ENCODE measurements around the gene SLC47A1. TPM values are rescaled to one million over a fixed set of nuclear protein-coding genes. Genes with fewer than 3 reads are reported as not detected.
"Not testable (repeated sequence)": the region's sequence is repeated elsewhere in the genome, so short reads cannot be mapped to it uniquely, and the experiment has no call there.

SLC47A1 gene
- total and polyA plus RNA-seq, 2 of the 4 experiments (the other 2 are of a cell fraction), result not detected

GRCh38 chr17:19582152-19582551 lies 48.5 kb downstream of the SLC47A1 start:
- dilution Hi-C loops (cut with HindIII; ENCODE audit: low sequenced_read_pairs, unreplicated experiment); H3K14ac ChIP-seq (replicated peaks; ENCODE audit: low read depth, low read length); H3K56ac ChIP-seq (ENCODE audit: extremely low read depth, insufficient read depth, low read length); in situ Hi-C loops (cut with MboI; ENCODE audit: low sequenced_read_pairs); ATAC-seq (ENCODE audit: low read depth); H2BK5ac ChIP-seq (ENCODE audit: low read depth, low read length, poor library complexity, severe bottlenecking); POLR2A ChIA-PET (ENCODE audit: unreplicated experiment); H4K91ac ChIP-seq (ENCODE audit: insufficient read depth, low read depth, low read length); H3K4me2 ChIP-seq (ENCODE audit: low read depth, low read length); H4K20me1 ChIP-seq (ENCODE audit: insufficient read depth, low read length); H3K9ac ChIP-seq (ENCODE audit: low read depth, low read length); H3K79me1 ChIP-seq (ENCODE audit: low read depth in 1 of 2, low read length in 2 of 2); H3K9me3 ChIP-seq (ENCODE audit: control insufficient read depth, insufficient read depth, low read length); H3K4me1 ChIP-seq (ENCODE audit: control insufficient read depth, insufficient read depth, low read length); H3K23ac ChIP-seq (ENCODE audit: low read depth, low read length); H4K5ac ChIP-seq (ENCODE audit: low read depth, low read length); BruUV-seq (replicated peaks); H3K4ac ChIP-seq (ENCODE audit: low read depth, low read length); CTCF ChIA-PET; H3K27ac ChIP-seq (ENCODE audit: insufficient read depth, low read length); H2BK120ac ChIP-seq (ENCODE audit: low read depth, low read length); H2BK20ac ChIP-seq (ENCODE audit: low read depth, low read length); DNase-seq; H3K9me1 ChIP-seq (ENCODE audit: insufficient read depth, low read length); H2AK9ac ChIP-seq (replicated peaks; ENCODE audit: low read depth, low read length, poor library complexity); H3K4me3 ChIP-seq (ENCODE audit: insufficient read depth, low read depth, low read length); H2BK15ac ChIP-seq (ENCODE audit: low read depth, low read length); H4K8ac ChIP-seq (ENCODE audit: low read depth in 2 of 2, low read length in 2 of 2); intact Hi-C loops (cut with micrococcal nuclease); H2AFZ ChIP-seq (replicated peaks; ENCODE audit: low read length, poor library complexity); H3K36me3 ChIP-seq (ENCODE audit: control insufficient read depth, insufficient read depth, low read length); H2AK5ac ChIP-seq (ENCODE audit: low read depth, low read length); H3K18ac ChIP-seq (ENCODE audit: low read depth, low read length): not testable (repeated sequence)
- WGBS, 2 experiments (ENCODE audit: extremely low coverage in 2 of 2, insufficient read length in 1 of 2), result 40% methylated on average over 1 of the region's 13 CpGs; no CpG with 5 or more reads in 1 of the 2 experiments
- peaks cover 54% of the 10 kb centered on the region for H3K27me3 ChIP-seq (ENCODE audit: control insufficient read depth, insufficient read depth, low read length)

Measured in IMR-90 (cell line).